Activated naive CD4-positive, alpha-beta T cell treated with anti-CD3 and anti-CD28 coated beads for 36 hours (primary cell): ENCODE data around the gene CLK2. TPM values are rescaled to one million over a fixed set of nuclear protein-coding genes. Genes with fewer than 3 reads are reported as not detected.

Source experiments
- CTCF ChIA-PET: fragments of 350-600 bp; sonication (Branson Sonifier 250); formaldehyde crosslinking; loops from one replicate; lab custom pipeline; 2021; ENCODE audit warnings: antibody characterized with exemption; lab: Charles Lee
- DNase-seq: peaks from one replicate; pipeline ENCODE4 v3.0.0-alpha.2; 2020
- H3K27ac Mint-ChIP-seq: one replicate; pipeline ENCODE4 v1.8.0; 2021; ENCODE audit warnings: mild to moderate bottlenecking, mixed read lengths
- H3K27me3 Mint-ChIP-seq: one replicate; pipeline ENCODE4 v1.8.0; 2021; ENCODE audit warnings: low read depth, mixed read lengths
- H3K36me3 Mint-ChIP-seq: one replicate; pipeline ENCODE4 v1.8.0; 2021; ENCODE audit warnings: low read depth, mixed read lengths
- H3K4me1 Mint-ChIP-seq: one replicate; pipeline ENCODE4 v1.8.0; 2021; ENCODE audit warnings: low read depth, mixed read lengths
- H3K4me3 Mint-ChIP-seq: one replicate; pipeline ENCODE4 v1.8.0; 2021; ENCODE audit warnings: mild to moderate bottlenecking, moderate library complexity, mixed read lengths
- H3K9me3 Mint-ChIP-seq: one replicate; pipeline ENCODE4 v1.8.0; 2021; ENCODE audit warnings: mixed read lengths
- intact Hi-C: fragments of 100-400 bp; cut with micrococcal nuclease; formaldehyde crosslinking; loops from one replicate; pipeline ENCODE4 v1.15.1; 2023
- total RNA-seq, 2 experiments: library from RNA; stranded (reverse); gene quantifications; one replicate each; pipeline ENCODE4 v1.2.3, GENCODE V29; 2021

The CLK2 gene
- total RNA-seq, 2 experiments from 2014 or later = 52.6 to 54.5 TPM

- peaks cover 19% of the 10 kb centered on the region for H3K4me1 Mint-ChIP-seq
- intact Hi-C loops = loop anchor here (1.0 to 10.0 kb wide), 3 partner anchors 28 to 696 kb away; partner anchors contain the start of genes ARHGEF2 and ASH1L
- no peaks in the 10 kb centered on the region for H3K36me3 Mint-ChIP-seq
- peak overlapping the region; percentile 62 for H3K4me3 Mint-ChIP-seq
- DNase-seq = no peak
- H3K27ac Mint-ChIP-seq = no peak overlapping the region
- no peaks in the 10 kb centered on the region for H3K27me3 Mint-ChIP-seq
- H3K9me3 Mint-ChIP-seq = no peaks in the 10 kb centered on the region
- CTCF ChIA-PET = interaction anchor here (0.6 to 2.3 kb wide), 5 partner anchors 10 to 323 kb away, joined by 3 to 14 read pairs (median 3); no protein-coding TSS in a partner anchor
Measured at GRCh38 chr1:155278689-155279160, 5.4 kb upstream of the CLK2 start.

GRCh38 chr1:155277902-155278688 lies 4.8 kb upstream of the CLK2 start:
- DNase-seq = peak; percentile 86
- H3K9me3 Mint-ChIP-seq = no peaks in the 10 kb centered on the region
- peaks cover 24% of the 10 kb centered on the region for H3K4me1 Mint-ChIP-seq
- no peak overlapping the region for H3K27ac Mint-ChIP-seq
- H3K27me3 Mint-ChIP-seq = no peaks in the 10 kb centered on the region
- CTCF ChIA-PET = interaction anchor here (0.6 to 2.3 kb wide), 4 partner anchors 10 to 323 kb away, joined by 3 to 14 read pairs (median 4); no protein-coding TSS in a partner anchor
- intact Hi-C loops = loop anchor here (1.0 to 10.0 kb wide), 5 partner anchors 28 to 697 kb away; partner anchors contain the start of genes ARHGEF2, ASH1L and FDPS
- H3K4me3 Mint-ChIP-seq = peak overlapping the region; percentile 62
- no peaks in the 10 kb centered on the region for H3K36me3 Mint-ChIP-seq

- Mint-ChIP-seq H3K27me3 (no peaks in the 10 kb centered on the region), H3K4me3 (peak within 1 kb of the TSS; percentile 62), H3K9me3 (no peaks in the 10 kb centered on the region), H3K27ac (no peak within 1 kb of the TSS), H3K4me1 (peaks cover 30% of the 10 kb centered on the region), H3K36me3 (peaks cover 4% of the 10 kb centered on the region)
- peak; percentile 96 for DNase-seq
- CTCF ChIA-PET = interaction anchor here (0.6 to 3.1 kb wide), 7 partner anchors 11 to 46 kb away, joined by 3 to 17 read pairs (median 4); no protein-coding TSS in a partner anchor
- intact Hi-C loops = loop anchor here (1.0 to 10.0 kb wide), 4 partner anchors 31 to 698 kb away; partner anchors contain the start of genes ARHGEF2, ASH1L and FDPS
Measured at GRCh38 chr1:155277070-155277901, 4.0 kb upstream of the CLK2 start, which contains the start of gene HCN3. TSS of gene HCN3 (plus strand) at chr1:155277463. CDS start at chr1:155277591, 128 bp downstream.

- Mint-ChIP-seq H3K36me3 (peaks cover 35% of the 10 kb centered on the region), H3K4me1 (peaks cover 42% of the 10 kb centered on the region), H3K9me3 (no peaks in the 10 kb centered on the region), H3K4me3 (peak overlapping the region; percentile 94), H3K27ac (peak overlapping the region; percentile 93), H3K27me3 (no peaks in the 10 kb centered on the region)
- intact Hi-C loops = loop anchor here (1.0 to 10.0 kb wide), 9 partner anchors 10 to 702 kb away; partner anchors contain the start of genes ARHGEF2, ASH1L, ENTREP3 and FDPS
- CTCF ChIA-PET = interaction anchor here (0.9 to 4.3 kb wide), 7 partner anchors 9 to 188 kb away, joined by 3 to 26 read pairs (median 4); partner anchors contain the start of gene FDPS
- DNase-seq = no peak
Measured at GRCh38 chr1:155272466-155273342, 600 bp downstream of the CLK2 start.

- H3K36me3 Mint-ChIP-seq = peaks cover 57% of the 10 kb centered on the region
- CTCF ChIA-PET = no interaction called here
- H3K27me3 Mint-ChIP-seq = no peaks in the 10 kb centered on the region
- no peak overlapping the region for H3K4me3 Mint-ChIP-seq
- no peak overlapping the region for H3K27ac Mint-ChIP-seq
- intact Hi-C loops = no loop called here
- peaks cover 28% of the 10 kb centered on the region for H3K4me1 Mint-ChIP-seq
- H3K9me3 Mint-ChIP-seq = no peaks in the 10 kb centered on the region
- no peak for DNase-seq
Measured at GRCh38 chr1:155269381-155269780, 3.9 kb downstream of the CLK2 start.

- Mint-ChIP-seq H3K27me3 (no peaks in the 10 kb centered on the region), H3K9me3 (no peaks in the 10 kb centered on the region), H3K4me1 (peaks cover 25% of the 10 kb centered on the region), H3K36me3 (peaks cover 58% of the 10 kb centered on the region), H3K4me3 (no peak overlapping the region), H3K27ac (no peak overlapping the region)
- no peak for DNase-seq
- CTCF ChIA-PET = interaction anchor here (5.5 kb wide), 1 partner anchor 18 kb away, joined by 40 read pairs; no protein-coding TSS in a partner anchor
- intact Hi-C loops = no loop called here
Measured at GRCh38 chr1:155268630-155269029, 4.7 kb downstream of the CLK2 start.

- H3K4me1 Mint-ChIP-seq = peaks cover 26% of the 10 kb centered on the region
- H3K36me3 Mint-ChIP-seq = peaks cover 65% of the 10 kb centered on the region
- intact Hi-C loops = no loop called here
- H3K4me3 Mint-ChIP-seq = no peak overlapping the region
- H3K27ac Mint-ChIP-seq = no peak overlapping the region
- no peaks in the 10 kb centered on the region for H3K9me3 Mint-ChIP-seq
- CTCF ChIA-PET = interaction anchor here (1.2 to 5.5 kb wide), 3 partner anchors 9 to 19 kb away, joined by 3 to 40 read pairs (median 7); no protein-coding TSS in a partner anchor
- DNase-seq = no peak
- H3K27me3 Mint-ChIP-seq = no peaks in the 10 kb centered on the region
Measured at GRCh38 chr1:155267373-155267772, 5.9 kb downstream of the CLK2 start.

GRCh38 chr1:155266553-155266952 lies 6.8 kb downstream of the CLK2 start:
- H3K4me3 Mint-ChIP-seq = no peak overlapping the region
- no peak for DNase-seq
- no peak overlapping the region for H3K27ac Mint-ChIP-seq
- H3K27me3 Mint-ChIP-seq = no peaks in the 10 kb centered on the region
- H3K36me3 Mint-ChIP-seq = peaks cover 69% of the 10 kb centered on the region
- peaks cover 19% of the 10 kb centered on the region for H3K4me1 Mint-ChIP-seq
- intact Hi-C loops = no loop called here
- CTCF ChIA-PET = interaction anchor here (1.2 to 5.5 kb wide), 4 partner anchors 10 to 57 kb away, joined by 3 to 40 read pairs (median 5); no protein-coding TSS in a partner anchor
- H3K9me3 Mint-ChIP-seq = no peaks in the 10 kb centered on the region

- H3K4me1 Mint-ChIP-seq = peaks cover 27% of the 10 kb centered on the region
- no peaks in the 10 kb centered on the region for H3K27me3 Mint-ChIP-seq
- peak overlapping the region; percentile 31 for H3K4me3 Mint-ChIP-seq
Measured at GRCh38 chr1:155263067-155263466, 10.2 kb downstream of the CLK2 start.

GRCh38 chr1:155261852-155262673 lies 11.2 kb downstream of the CLK2 start, which contains the start of gene SCAMP3:
TSS of gene SCAMP3 (minus strand) at chr1:155262360. CDS start at chr1:155262151, 209 bp downstream.
- DNase-seq = peak; percentile 95
- CTCF ChIA-PET = interaction anchor here (0.6 to 4.0 kb wide), 6 partner anchors 11 to 115 kb away, joined by 3 to 64 read pairs (median 4); partner anchors contain the start of genes MTX1 and THBS3
- intact Hi-C loops = loop anchor here (1.0 to 5.0 kb wide), 6 partner anchors 11 to 759 kb away; partner anchors contain the start of genes CLK2 and FDPS
- H3K36me3 Mint-ChIP-seq = peaks cover 53% of the 10 kb centered on the region
- peak within 1 kb of the TSS; percentile 93 for H3K27ac Mint-ChIP-seq
- H3K4me1 Mint-ChIP-seq = peaks cover 27% of the 10 kb centered on the region
- no peaks in the 10 kb centered on the region for H3K27me3 Mint-ChIP-seq
- peak within 1 kb of the TSS; percentile 95 for H3K4me3 Mint-ChIP-seq
- H3K9me3 Mint-ChIP-seq = no peaks in the 10 kb centered on the region

More at GRCh38 chr1:155263067-155263466, 10.2 kb downstream of the CLK2 start:
- no peak for DNase-seq
- H3K27ac Mint-ChIP-seq = peak overlapping the region; percentile 93
- H3K9me3 Mint-ChIP-seq = no peaks in the 10 kb centered on the region
- peaks cover 58% of the 10 kb centered on the region for H3K36me3 Mint-ChIP-seq
- CTCF ChIA-PET = interaction anchor here (1.1 to 5.5 kb wide), 2 partner anchors 10 to 12 kb away, joined by 4 to 40 read pairs; partner anchors contain the start of gene CLK2
- intact Hi-C loops = loop anchor here (5.0 kb wide), 1 partner anchor 599 kb away; no protein-coding TSS in a partner anchor
